Stimulated activated memory B cell treated with anti-CD40 and anti-IgM and Interleukin-4, amounts not matched to agents 10 μg/mL and 1 μg/mL and 100 μg/mL, for 72 hours (primary cell): ENCODE data around the gene ADAMTSL2.

Experiments
- ATAC-seq: fragments of 150-1000 bp; cut with Tn5 transposase; 2 replicates; pipeline ENCODE4 v1.10.0; 2021
- H3K27ac Mint-ChIP-seq: one replicate; pipeline ENCODE4 v1.8.0; 2022; ENCODE audit warnings: mild to moderate bottlenecking, mixed read lengths
- H3K27me3 Mint-ChIP-seq: one replicate; pipeline ENCODE4 v1.8.0; 2022; ENCODE audit warnings: mixed read lengths
- H3K36me3 Mint-ChIP-seq: one replicate; pipeline ENCODE4 v1.8.0; 2022; ENCODE audit warnings: mixed read lengths
- H3K4me1 Mint-ChIP-seq: one replicate; pipeline ENCODE4 v1.8.0; 2022; ENCODE audit warnings: mixed read lengths
- H3K4me3 Mint-ChIP-seq: one replicate; pipeline ENCODE4 v1.8.0; 2022; ENCODE audit warnings: mild to moderate bottlenecking, moderate library complexity, mixed read lengths
- H3K9me3 Mint-ChIP-seq: one replicate; pipeline ENCODE4 v1.8.0; 2022; ENCODE audit warnings: mixed read lengths

Gene ADAMTSL2

GRCh38 chr9:133521122-133522072 is 13.1 kb upstream of the ADAMTSL2 start:
- ATAC-seq = no peak
- Mint-ChIP-seq H3K4me1 (no peaks in the 10 kb centered on the region), H3K27ac (no peak overlapping the region), H3K27me3 (peaks cover 38% of the 10 kb centered on the region), H3K9me3 (no peaks in the 10 kb centered on the region), H3K36me3 (no peaks in the 10 kb centered on the region), H3K4me3 (no peak overlapping the region)

- no peak overlapping the region for H3K27ac Mint-ChIP-seq
- no peaks in the 10 kb centered on the region for H3K9me3 Mint-ChIP-seq
- H3K36me3 Mint-ChIP-seq = no peaks in the 10 kb centered on the region
- peaks cover 40% of the 10 kb centered on the region for H3K27me3 Mint-ChIP-seq
- no peak overlapping the region for H3K4me3 Mint-ChIP-seq
- no peaks in the 10 kb centered on the region for H3K4me1 Mint-ChIP-seq
- no peak for ATAC-seq
These were observed 12.2 kb upstream of the ADAMTSL2 start for GRCh38 chr9:133522073-133522910.

GRCh38 chr9:133523106-133523505 is 11.4 kb upstream of the ADAMTSL2 start:
- Mint-ChIP-seq H3K4me1 (no peaks in the 10 kb centered on the region), H3K27me3 (peaks cover 40% of the 10 kb centered on the region), H3K27ac (no peak overlapping the region), H3K36me3 (no peaks in the 10 kb centered on the region), H3K9me3 (no peaks in the 10 kb centered on the region), H3K4me3 (no peak overlapping the region)
- ATAC-seq = no peak

- H3K4me3 Mint-ChIP-seq = no peak overlapping the region
- peaks cover 43% of the 10 kb centered on the region for H3K27me3 Mint-ChIP-seq
- ATAC-seq = no peak
- H3K4me1 Mint-ChIP-seq = no peaks in the 10 kb centered on the region
- H3K27ac Mint-ChIP-seq = no peak overlapping the region
- no peaks in the 10 kb centered on the region for H3K36me3 Mint-ChIP-seq
- H3K9me3 Mint-ChIP-seq = no peaks in the 10 kb centered on the region
These were observed 10.4 kb upstream of the ADAMTSL2 start for GRCh38 chr9:133524146-133524545.

- H3K4me1 Mint-ChIP-seq = no peaks in the 10 kb centered on the region
- H3K27ac Mint-ChIP-seq = no peak within 1 kb of the TSS
- no peak within 1 kb of the TSS for H3K4me3 Mint-ChIP-seq
- no peaks in the 10 kb centered on the region for H3K36me3 Mint-ChIP-seq
- ATAC-seq = no peak
- no peaks in the 10 kb centered on the region for H3K9me3 Mint-ChIP-seq
- H3K27me3 Mint-ChIP-seq = peaks cover 49% of the 10 kb centered on the region
These were observed 9.8 kb upstream of the ADAMTSL2 start, which contains the start of gene MYMK for GRCh38 chr9:133524679-133525228. Gene MYMK (minus strand): TSS chr9:133524959. CDS start chr9:133524844, 115 bp downstream.

- H3K4me1 Mint-ChIP-seq = no peaks in the 10 kb centered on the region
- no peaks in the 10 kb centered on the region for H3K9me3 Mint-ChIP-seq
- no peak for ATAC-seq
- H3K4me3 Mint-ChIP-seq = no peak overlapping the region
- H3K36me3 Mint-ChIP-seq = no peaks in the 10 kb centered on the region
- H3K27ac Mint-ChIP-seq = no peak overlapping the region
- H3K27me3 Mint-ChIP-seq = peaks cover 59% of the 10 kb centered on the region
These were observed 8.8 kb upstream of the ADAMTSL2 start for GRCh38 chr9:133525677-133526076.

- Mint-ChIP-seq H3K4me3 (no peak overlapping the region), H3K4me1 (no peaks in the 10 kb centered on the region), H3K36me3 (no peaks in the 10 kb centered on the region), H3K27me3 (peaks cover 70% of the 10 kb centered on the region), H3K9me3 (no peaks in the 10 kb centered on the region), H3K27ac (no peak overlapping the region)
- no peak for ATAC-seq
These were observed 7.7 kb upstream of the ADAMTSL2 start for GRCh38 chr9:133526721-133527321.

GRCh38 chr9:133527444-133527920 is 7.0 kb upstream of the ADAMTSL2 start:
- H3K27me3 Mint-ChIP-seq = peaks cover 77% of the 10 kb centered on the region

GRCh38 chr9:133528001-133528875 is 6.3 kb upstream of the ADAMTSL2 start:
- H3K36me3 Mint-ChIP-seq = no peaks in the 10 kb centered on the region
- H3K9me3 Mint-ChIP-seq = no peaks in the 10 kb centered on the region
- H3K27me3 Mint-ChIP-seq = peaks cover 80% of the 10 kb centered on the region
- H3K4me1 Mint-ChIP-seq = peaks cover 10% of the 10 kb centered on the region
- no peak overlapping the region for H3K27ac Mint-ChIP-seq
- H3K4me3 Mint-ChIP-seq = no peak overlapping the region
- no peak for ATAC-seq

More at GRCh38 chr9:133527444-133527920, 7.0 kb upstream of the ADAMTSL2 start:
- Mint-ChIP-seq H3K9me3 (no peaks in the 10 kb centered on the region), H3K27ac (no peak overlapping the region), H3K4me1 (peaks cover 3% of the 10 kb centered on the region), H3K36me3 (no peaks in the 10 kb centered on the region), H3K4me3 (no peak overlapping the region)
- no peak for ATAC-seq

GRCh38 chr9:133528876-133529241 is 5.6 kb upstream of the ADAMTSL2 start:
- peaks cover 17% of the 10 kb centered on the region for H3K4me1 Mint-ChIP-seq
- no peak overlapping the region for H3K4me3 Mint-ChIP-seq
- peaks cover 80% of the 10 kb centered on the region for H3K27me3 Mint-ChIP-seq
- H3K27ac Mint-ChIP-seq = no peak overlapping the region
- no peak for ATAC-seq
- H3K36me3 Mint-ChIP-seq = no peaks in the 10 kb centered on the region
- H3K9me3 Mint-ChIP-seq = no peaks in the 10 kb centered on the region

GRCh38 chr9:133529457-133529856 is 5.0 kb upstream of the ADAMTSL2 start:
- no peak for ATAC-seq
- H3K27ac Mint-ChIP-seq = no peak overlapping the region
- H3K4me3 Mint-ChIP-seq = no peak overlapping the region
- H3K9me3 Mint-ChIP-seq = no peaks in the 10 kb centered on the region
- H3K36me3 Mint-ChIP-seq = no peaks in the 10 kb centered on the region
- H3K4me1 Mint-ChIP-seq = peaks cover 21% of the 10 kb centered on the region
- H3K27me3 Mint-ChIP-seq = peaks cover 83% of the 10 kb centered on the region

GRCh38 chr9:133529874-133530273 is 4.6 kb upstream of the ADAMTSL2 start:
- Mint-ChIP-seq H3K27me3 (peaks cover 85% of the 10 kb centered on the region), H3K4me3 (no peak overlapping the region)
- no peak for ATAC-seq

GRCh38 chr9:133531293-133531692 is 3.2 kb upstream of the ADAMTSL2 start:
- Mint-ChIP-seq H3K9me3 (no peaks in the 10 kb centered on the region), H3K36me3 (no peaks in the 10 kb centered on the region), H3K4me1 (peaks cover 21% of the 10 kb centered on the region), H3K27ac (no peak overlapping the region), H3K4me3 (no peak overlapping the region), H3K27me3 (peaks cover 96% of the 10 kb centered on the region)
- no peak for ATAC-seq

More at GRCh38 chr9:133529874-133530273, 4.6 kb upstream of the ADAMTSL2 start:
- Mint-ChIP-seq H3K27ac (no peak overlapping the region), H3K4me1 (peaks cover 21% of the 10 kb centered on the region), H3K36me3 (no peaks in the 10 kb centered on the region), H3K9me3 (no peaks in the 10 kb centered on the region)
